OCI-LY1 (cell line): Measurements from ENCODE around the gene PTP4A2.

ENCODE experiments used
- CTCF ChIP-seq: fragments of 200-600 bp; sonication (generic), shearing (Covaris generic); IDR thresholded peaks from 2 replicates; pipeline ENCODE4 v1.5.1; 2017; ENCODE audit warnings: mild to moderate bottlenecking, antibody characterized with exemption, low read length, moderate library complexity, mixed read lengths
- EZH2 ChIP-seq: fragments of 200-600 bp; sonication (generic), shearing (Covaris generic); IDR thresholded peaks from 2 replicates; pipeline ENCODE4 v1.8.0; 2017; ENCODE audit warnings: borderline replicate concordance, mixed run types, mild to moderate bottlenecking, antibody characterized with exemption, low read length, moderate library complexity, mixed read lengths

GRCh38 chr1:31926853-31927660, 11.1 kb downstream of the PTP4A2 start:
- no peak for TF ChIP-seq CTCF
- no peak for TF ChIP-seq EZH2
